BLaER1 treated with 17β-estradiol and CSF1 and Interleukin-3, amounts not matched to agents 10 nM and 100 nM (cell line): ENCODE data around the gene MOBP.
A peak's percentile ranks its signal among the peaks of the same experiment; 100 is the strongest.

ENCODE experiments used
- H3K27ac ChIP-seq, 11 experiments: shearing (Covaris generic); formaldehyde crosslinking; 2 replicates each; pipeline ENCODE4 v1.8.1; 2022
- H3K27me3 ChIP-seq, 11 experiments: shearing (Covaris generic); formaldehyde crosslinking; 2 replicates each; pipeline ENCODE4 v1.8.1; 2022
- H3K36me3 ChIP-seq, 11 experiments: shearing (Covaris generic); formaldehyde crosslinking; 2 replicates each; pipeline ENCODE4 v1.8.1; 2022
- H3K4me1 ChIP-seq, 10 experiments: shearing (Covaris generic); formaldehyde crosslinking; 2 replicates each; pipeline ENCODE4 v1.8.1; 2022
- H3K4me2 ChIP-seq, 11 experiments: shearing (Covaris generic); formaldehyde crosslinking; 2 replicates each; pipeline ENCODE4 v1.8.1; 2022
- H3K4me3 ChIP-seq, 10 experiments: shearing (Covaris generic); formaldehyde crosslinking; 2 replicates each; pipeline ENCODE4 v1.8.1; 2022
- H3K9ac ChIP-seq, 11 experiments: shearing (Covaris generic); formaldehyde crosslinking; 2 replicates each; pipeline ENCODE4 v1.8.1; 2022
- H3K9me3 ChIP-seq, 11 experiments: shearing (Covaris generic); formaldehyde crosslinking; replicated peaks in 1 of 11; 2 replicates each; pipeline ENCODE4 v1.8.1; 2022
- H4K20me1 ChIP-seq, 11 experiments: shearing (Covaris generic); formaldehyde crosslinking; 2 replicates each; pipeline ENCODE4 v1.8.1; 2022
- Cebpa-rat ChIP-seq, 11 experiments: shearing (Covaris generic); IDR thresholded peaks; 2 replicates each; pipeline ENCODE4 v1.8.1; 2022

MOBP gene

GRCh38 chr3:39541917-39542329, 74.4 kb downstream of the MOBP start:
- no peak overlapping the region for H3K9ac ChIP-seq
- H3K27ac ChIP-seq: no peak overlapping the region
- no peak for TF ChIP-seq Cebpa-rat (IDR thresholded peaks at IDR 0.05)
- H3K4me3 ChIP-seq: no peak overlapping the region
- H3K4me1 ChIP-seq: 0 out of 20 replicates have a peak, but pooled peaks cover 0 to 4% (median 0%) of the 10 kb centered on the region in 10 experiments
- 0 out of 22 replicates have a peak, but pooled peaks cover 0 to 4% (median 0%) of the 10 kb centered on the region in 11 experiments for H3K9me3 ChIP-seq
- no peaks in the 10 kb centered on the region for H3K36me3 ChIP-seq
- H3K27me3 ChIP-seq: no peaks in the 10 kb centered on the region
- H3K4me2 ChIP-seq: no peak overlapping the region
- H4K20me1 ChIP-seq: no peaks in the 10 kb centered on the region

- Histone ChIP-seq H3K9me3 (0 out of 22 replicates have a peak, but pooled peaks cover 0 to 4% (median 0%) of the 10 kb centered on the region in 11 experiments), H3K4me3 (no peak overlapping the region), H3K27ac (no peak overlapping the region), H3K36me3 (no peaks in the 10 kb centered on the region), H3K4me1 (0 out of 20 replicates have a peak, but pooled peaks cover 0 to 4% (median 0%) of the 10 kb centered on the region in 10 experiments), H3K9ac (no peak overlapping the region), H3K4me2 (no peak overlapping the region), H3K27me3 (no peaks in the 10 kb centered on the region), H4K20me1 (no peaks in the 10 kb centered on the region)
- TF ChIP-seq Cebpa-rat (IDR thresholded peaks at IDR 0.05): no peak
Observed at GRCh38 chr3:39542588-39542988, 75.1 kb downstream of the MOBP start.

GRCh38 chr3:39548282-39548681, 80.8 kb downstream of the MOBP start:
- TF ChIP-seq Cebpa-rat (IDR thresholded peaks at IDR 0.05): no peak
- H3K27ac ChIP-seq: no peak overlapping the region
- H3K36me3 ChIP-seq: no peaks in the 10 kb centered on the region
- peaks cover 5 to 28% (median 23%) of the 10 kb centered on the region in 10 experiments; a peak in 17 of 20 replicates for H3K4me1 ChIP-seq
- H3K9me3 ChIP-seq: peaks cover 4 to 21% (median 16%) of the 10 kb centered on the region in 11 experiments; a peak in 19 of 22 replicates
- H3K4me3 ChIP-seq: no peak overlapping the region
- H4K20me1 ChIP-seq: no peaks in the 10 kb centered on the region
- no peaks in the 10 kb centered on the region for H3K27me3 ChIP-seq
- no peak overlapping the region for H3K9ac ChIP-seq
- peak overlapping the region in 5 of 11 experiments; percentile 22 to 58 (median 43); a peak in 7 of 22 replicates for H3K4me2 ChIP-seq

GRCh38 chr3:39550354-39551051, 83.0 kb downstream of the MOBP start:
- Histone ChIP-seq H3K27ac (no peak overlapping the region), H3K27me3 (no peaks in the 10 kb centered on the region), H4K20me1 (no peaks in the 10 kb centered on the region), H3K4me3 (no peak overlapping the region), H3K9ac (no peak overlapping the region), H3K4me1 (peaks cover 5 to 28% (median 23%) of the 10 kb centered on the region in 10 experiments; a peak in 17 of 20 replicates), H3K36me3 (no peaks in the 10 kb centered on the region), H3K4me2 (peak overlapping the region in 8 of 11 experiments; percentile 5 to 62 (median 37); a peak in 15 of 22 replicates), H3K9me3 (peaks cover 9 to 22% (median 18%) of the 10 kb centered on the region in 11 experiments; a peak in 19 of 22 replicates)
- no peak for TF ChIP-seq Cebpa-rat (IDR thresholded peaks at IDR 0.05)
